ENCODE measurements around the gene AVPR2.
A peak's percentile ranks its signal among the peaks of the same experiment; 100 is the strongest.

The AVPR2 gene

GRCh38 chrX:153926858-153927671 lies 22.6 kb downstream of the AVPR2 start:
- Histone ChIP-seq H3K27me3 (ENCODE audit: control insufficient read depth, insufficient read depth, low read length) (no peaks in the 10 kb centered on the region), H3K9ac (ENCODE audit: low read depth, low read length) (peak overlapping the region; percentile 78; the same call in 1 of the 2 replicates), H3K27ac (ENCODE audit: low read depth, low read length) (peak overlapping the region; percentile 95), H3K4me3 (ENCODE audit: low read depth, low read length) (peak overlapping the region; percentile 73), H3K36me3 (ENCODE audit: control insufficient read depth, insufficient read depth, low read length) (peaks cover 18% of the 10 kb centered on the region), H3K9me3 (ENCODE audit: control insufficient read depth, insufficient read depth, low read length) (peaks cover 24% of the 10 kb centered on the region), H3K4me1 (ENCODE audit: control insufficient read depth, insufficient read depth, low read length) (peaks cover 12% of the 10 kb centered on the region)

- peak overlapping the region; percentile 73 for H3K4me3 ChIP-seq (ENCODE audit: low read depth, low read length)
- peak overlapping the region; percentile 95 for H3K27ac ChIP-seq (ENCODE audit: low read depth, low read length)
- peaks cover 23% of the 10 kb centered on the region for H3K36me3 ChIP-seq (ENCODE audit: control insufficient read depth, insufficient read depth, low read length)
- peak overlapping the region; percentile 78 for H3K9ac ChIP-seq (ENCODE audit: low read depth, low read length)
- H3K9me3 ChIP-seq (ENCODE audit: control insufficient read depth, insufficient read depth, low read length), result peaks cover 27% of the 10 kb centered on the region
- H3K4me1 ChIP-seq (ENCODE audit: control insufficient read depth, insufficient read depth, low read length), result peaks cover 12% of the 10 kb centered on the region
- no peaks in the 10 kb centered on the region for H3K27me3 ChIP-seq (ENCODE audit: control insufficient read depth, insufficient read depth, low read length)
These were observed 23.1 kb downstream of the AVPR2 start for GRCh38 chrX:153927672-153927921.

- no peaks in the 10 kb centered on the region for H3K27me3 ChIP-seq (ENCODE audit: control insufficient read depth, insufficient read depth, low read length)
- peaks cover 27% of the 10 kb centered on the region for H3K9me3 ChIP-seq (ENCODE audit: control insufficient read depth, insufficient read depth, low read length)
- H3K36me3 ChIP-seq (ENCODE audit: control insufficient read depth, insufficient read depth, low read length), result peaks cover 25% of the 10 kb centered on the region
- H3K4me3 ChIP-seq (ENCODE audit: low read depth, low read length), result peak overlapping the region; percentile 73
- H3K4me1 ChIP-seq (ENCODE audit: control insufficient read depth, insufficient read depth, low read length), result peaks cover 12% of the 10 kb centered on the region
- peak overlapping the region; percentile 95 for H3K27ac ChIP-seq (ENCODE audit: low read depth, low read length)
- H3K9ac ChIP-seq (ENCODE audit: low read depth, low read length), result peak overlapping the region; percentile 78
These were observed 23.7 kb downstream of the AVPR2 start for GRCh38 chrX:153927922-153928760.

GRCh38 chrX:153928846-153929245 lies 24.4 kb downstream of the AVPR2 start:
- no peaks in the 10 kb centered on the region for H3K27me3 ChIP-seq (ENCODE audit: control insufficient read depth, insufficient read depth, low read length)
- H3K27ac ChIP-seq (ENCODE audit: low read depth, low read length), result no peak overlapping the region
- no peak overlapping the region for H3K4me3 ChIP-seq (ENCODE audit: low read depth, low read length)
- H3K9ac ChIP-seq (ENCODE audit: low read depth, low read length), result no peak overlapping the region
- peaks cover 12% of the 10 kb centered on the region for H3K4me1 ChIP-seq (ENCODE audit: control insufficient read depth, insufficient read depth, low read length)
- H3K9me3 ChIP-seq (ENCODE audit: control insufficient read depth, insufficient read depth, low read length), result peaks cover 27% of the 10 kb centered on the region
- peaks cover 25% of the 10 kb centered on the region for H3K36me3 ChIP-seq (ENCODE audit: control insufficient read depth, insufficient read depth, low read length)

- Histone ChIP-seq H3K4me3 (ENCODE audit: low read depth, low read length) (no peak overlapping the region), H3K4me1 (ENCODE audit: control insufficient read depth, insufficient read depth, low read length) (peaks cover 12% of the 10 kb centered on the region), H3K27ac (ENCODE audit: low read depth, low read length) (no peak overlapping the region), H3K9me3 (ENCODE audit: control insufficient read depth, insufficient read depth, low read length) (peaks cover 31% of the 10 kb centered on the region), H3K36me3 (ENCODE audit: control insufficient read depth, insufficient read depth, low read length) (peaks cover 25% of the 10 kb centered on the region), H3K27me3 (ENCODE audit: control insufficient read depth, insufficient read depth, low read length) (no peaks in the 10 kb centered on the region), H3K9ac (ENCODE audit: low read depth, low read length) (no peak overlapping the region)
These were observed 25.1 kb downstream of the AVPR2 start for GRCh38 chrX:153929576-153929975.

GRCh38 chrX:153930011-153930910 lies 25.8 kb downstream of the AVPR2 start:
- H3K36me3 ChIP-seq (ENCODE audit: control insufficient read depth, insufficient read depth, low read length), result peaks cover 25% of the 10 kb centered on the region
- H3K27me3 ChIP-seq (ENCODE audit: control insufficient read depth, insufficient read depth, low read length), result no peaks in the 10 kb centered on the region
- H3K4me1 ChIP-seq (ENCODE audit: control insufficient read depth, insufficient read depth, low read length), result peaks cover 12% of the 10 kb centered on the region
- no peak overlapping the region for H3K4me3 ChIP-seq (ENCODE audit: low read depth, low read length)
- H3K9ac ChIP-seq (ENCODE audit: low read depth, low read length), result no peak overlapping the region
- peaks cover 31% of the 10 kb centered on the region for H3K9me3 ChIP-seq (ENCODE audit: control insufficient read depth, insufficient read depth, low read length)
- H3K27ac ChIP-seq (ENCODE audit: low read depth, low read length), result no peak overlapping the region

- peaks cover 9% of the 10 kb centered on the region; the same call in 1 of the 2 replicates for H3K4me1 ChIP-seq (ENCODE audit: control insufficient read depth, insufficient read depth, low read length)
These were observed 26.7 kb downstream of the AVPR2 start for GRCh38 chrX:153931151-153931550.

GRCh38 chrX:153931748-153932147 lies 27.3 kb downstream of the AVPR2 start:
- Histone ChIP-seq H3K4me1 (ENCODE audit: control insufficient read depth, insufficient read depth, low read length) (peaks cover 8% of the 10 kb centered on the region; the same call in 1 of the 2 replicates), H3K4me3 (ENCODE audit: low read depth, low read length) (no peak overlapping the region), H3K9ac (ENCODE audit: low read depth, low read length) (no peak overlapping the region), H3K27ac (ENCODE audit: low read depth, low read length) (no peak overlapping the region), H3K36me3 (ENCODE audit: control insufficient read depth, insufficient read depth, low read length) (peaks cover 25% of the 10 kb centered on the region), H3K27me3 (ENCODE audit: control insufficient read depth, insufficient read depth, low read length) (no peaks in the 10 kb centered on the region), H3K9me3 (ENCODE audit: control insufficient read depth, insufficient read depth, low read length) (peaks cover 34% of the 10 kb centered on the region)

More at GRCh38 chrX:153931151-153931550, 26.7 kb downstream of the AVPR2 start:
- Histone ChIP-seq H3K27ac (ENCODE audit: low read depth, low read length) (no peak overlapping the region), H3K36me3 (ENCODE audit: control insufficient read depth, insufficient read depth, low read length) (peaks cover 25% of the 10 kb centered on the region), H3K9me3 (ENCODE audit: control insufficient read depth, insufficient read depth, low read length) (peaks cover 34% of the 10 kb centered on the region), H3K4me3 (ENCODE audit: low read depth, low read length) (no peak overlapping the region), H3K27me3 (ENCODE audit: control insufficient read depth, insufficient read depth, low read length) (no peaks in the 10 kb centered on the region), H3K9ac (ENCODE audit: low read depth, low read length) (no peak overlapping the region)

GRCh38 chrX:153932220-153932915 lies 27.9 kb downstream of the AVPR2 start:
- peaks cover 2% of the 10 kb centered on the region; the same call in 1 of the 2 replicates for H3K4me1 ChIP-seq (ENCODE audit: control insufficient read depth, insufficient read depth, low read length)
- H3K9ac ChIP-seq (ENCODE audit: low read depth, low read length), result no peak overlapping the region
- no peak overlapping the region for H3K4me3 ChIP-seq (ENCODE audit: low read depth, low read length)
- no peak overlapping the region for H3K27ac ChIP-seq (ENCODE audit: low read depth, low read length)
- H3K9me3 ChIP-seq (ENCODE audit: control insufficient read depth, insufficient read depth, low read length), result peaks cover 28% of the 10 kb centered on the region
- H3K36me3 ChIP-seq (ENCODE audit: control insufficient read depth, insufficient read depth, low read length), result peaks cover 25% of the 10 kb centered on the region
- H3K27me3 ChIP-seq (ENCODE audit: control insufficient read depth, insufficient read depth, low read length), result no peaks in the 10 kb centered on the region

GRCh38 chrX:153933748-153934147 lies 29.3 kb downstream of the AVPR2 start:
- Histone ChIP-seq H3K27me3 (ENCODE audit: control insufficient read depth, insufficient read depth, low read length) (no peaks in the 10 kb centered on the region), H3K27ac (ENCODE audit: low read depth, low read length) (no peak overlapping the region), H3K9ac (ENCODE audit: low read depth, low read length) (peak overlapping the region; percentile 61; the same call in 1 of the 2 replicates)

More at GRCh38 chrX:153933748-153934147, 29.3 kb downstream of the AVPR2 start:
- H3K4me1 ChIP-seq (ENCODE audit: control insufficient read depth, insufficient read depth, low read length), result no peaks in the 10 kb centered on the region
- peak overlapping the region; percentile 71 for H3K4me3 ChIP-seq (ENCODE audit: low read depth, low read length)
- peaks cover 33% of the 10 kb centered on the region for H3K9me3 ChIP-seq (ENCODE audit: control insufficient read depth, insufficient read depth, low read length)
- H3K36me3 ChIP-seq (ENCODE audit: control insufficient read depth, insufficient read depth, low read length), result peaks cover 25% of the 10 kb centered on the region
